OCI-LY7 (cell line): ENCODE results near the gene NEMP1. TPM values are rescaled to one million over a fixed set of nuclear protein-coding genes. Genes with fewer than 3 reads are reported as not detected.

ENCODE experiments used
- BruUV-seq: library from RNA; stranded (reverse); fragments of 400-500 nt; replicated peaks from 2 replicates; lab custom pipeline; 2021; lab: Mats Ljungman, UMichigan
- CTCF ChIA-PET: fragments of 300-600 bp; sonication (Branson Sonifier 250); formaldehyde crosslinking; loops from one replicate; lab custom pipeline; 2022; ENCODE audit warnings: antibody characterized with exemption; ENCODE audit not compliant: unreplicated experiment; lab: Charles Lee
- POLR2A ChIA-PET: fragments of 300-600 bp; sonication (Branson Sonifier 250); formaldehyde crosslinking; loops from one replicate; lab custom pipeline; 2022; ENCODE audit warnings: antibody characterized with exemption; lab: Charles Lee
- DNase-seq: peaks from one replicate; pipeline ENCODE4 v3.0.0-alpha.2; 2015; ENCODE audit warnings: low spot score
- H2AFZ ChIP-seq: fragments of 200-600 bp; sonication (generic), shearing (Covaris generic); 2 replicates; pipeline ENCODE4 v1.6.1; 2014; ENCODE audit warnings: mild to moderate bottlenecking, antibody characterized with exemption, low read length, moderate library complexity
- H3K27ac ChIP-seq: fragments of 200-600 bp; sonication (generic); 2 replicates; pipeline ENCODE4 v1.5.1; 2014; ENCODE audit warnings: mixed run types, low read depth, mild to moderate bottlenecking, moderate library complexity, low read length, inconsistent platforms; ENCODE audit not compliant: poor library complexity, severe bottlenecking
- H3K36me3 ChIP-seq: fragments of 200-600 bp; sonication (generic); 2 replicates; pipeline ENCODE4 v1.6.1; 2014; ENCODE audit warnings: mild to moderate bottlenecking, antibody characterized with exemption, low read length, moderate library complexity, mixed read lengths; ENCODE audit not compliant: insufficient read depth
- H3K4me1 ChIP-seq: fragments of 200-600 bp; sonication (generic); 2 replicates; pipeline ENCODE4 v1.5.1; 2014; ENCODE audit warnings: mild to moderate bottlenecking, low read length; ENCODE audit not compliant: insufficient read depth, poor library complexity, severe bottlenecking
- H3K4me2 ChIP-seq: fragments of 200-600 bp; sonication (generic); 2 replicates; pipeline ENCODE4 v1.6.1; 2014; ENCODE audit warnings: mild to moderate bottlenecking, low read length
- H3K4me3 ChIP-seq: fragments of 200-600 bp; sonication (generic); 2 replicates; pipeline ENCODE4 v1.5.1; 2014; ENCODE audit warnings: mild to moderate bottlenecking, low read depth, low read length; ENCODE audit not compliant: poor library complexity, severe bottlenecking
- H3K79me2 ChIP-seq: fragments of 200-600 bp; sonication (generic); 2 replicates; pipeline ENCODE4 v1.6.1; 2016; ENCODE audit warnings: low read depth, mild to moderate bottlenecking, low read length, moderate library complexity, mixed read lengths; ENCODE audit not compliant: insufficient read depth
- H3K9me2 ChIP-seq: fragments of 200-600 bp; sonication (generic); 2 replicates; pipeline ENCODE4 v1.6.1; 2016; ENCODE audit warnings: mild to moderate bottlenecking, low read length, mixed read lengths; ENCODE audit not compliant: insufficient read depth
- H3K9me3 ChIP-seq: fragments of 200-600 bp; sonication (generic); 2 replicates; pipeline ENCODE4 v1.6.1; 2014; ENCODE audit warnings: mild to moderate bottlenecking, mixed run types, low read length, mixed read lengths
- H4K20me1 ChIP-seq: fragments of 200-600 bp; sonication (generic); 2 replicates; pipeline ENCODE4 v1.6.1; 2014; ENCODE audit warnings: mild to moderate bottlenecking, antibody characterized with exemption, low read length, moderate library complexity, mixed read lengths; ENCODE audit not compliant: insufficient read depth
- EZH2phosphoT487 ChIP-seq: fragments of 200-600 bp; sonication (generic); IDR thresholded peaks from 2 replicates; pipeline ENCODE4 v1.6.1; 2018; ENCODE audit warnings: low read depth, borderline replicate concordance, mild to moderate bottlenecking, mixed run types, antibody characterized with exemption, low read length, moderate library complexity, mixed read lengths
- intact Hi-C: fragments of 100-400 bp; cut with micrococcal nuclease; formaldehyde crosslinking; loops from one replicate; pipeline ENCODE4 v1.10.0; 2022; ENCODE audit not compliant: unreplicated experiment
- total RNA-seq, 2 experiments: library from RNA; depleted of rRNA in 1 of 2; stranded (reverse); fragments of >200 nt in 1 of 2; shearing (Covaris generic) in 1 of 2; gene quantifications; 2 replicates each; pipeline ENCODE4 v1.2.3, GENCODE V29; 2014 to 2022
- TF ChIP-seq, protein P1 (sequence below): fragments of 200-600 bp; sonication (generic); conservative IDR thresholded peaks from 2 replicates; pipeline ENCODE4 v1.5.1; 2014; ENCODE audit warnings: mild to moderate bottlenecking, antibody characterized with exemption, low read length, moderate library complexity, mixed read lengths

Gene NEMP1
- total RNA-seq, 2 experiments from 2014 or later: 45.7 to 86.3 TPM

- H3K9me2 ChIP-seq: no peaks in the 10 kb centered on the region
- POLR2A ChIA-PET: interaction anchor here (0.9 to 2.3 kb wide), 4 partner anchors 8 to 23 kb away, joined by 4 to 9 read pairs (median 6); partner anchors contain the start of genes NEMP1 and STAT6
- CTCF ChIA-PET: interaction anchor here (0.6 to 1.3 kb wide), 3 partner anchors 15 to 18 kb away, joined by 3 read pairs; no protein-coding TSS in a partner anchor
- H2AFZ ChIP-seq: peak within 1 kb of the TSS; percentile 96
- intact Hi-C loops: loop anchor here (1.0 to 5.0 kb wide), 3 partner anchors 24 to 711 kb away; partner anchors contain the start of gene PTGES3
- peak; percentile 96 for DNase-seq
- H4K20me1 ChIP-seq: no peaks in the 10 kb centered on the region
- peaks cover 42% of the 10 kb centered on the region for H3K4me1 ChIP-seq
- peaks cover 15% of the 10 kb centered on the region; the same call in 1 of the 2 replicates for H3K36me3 ChIP-seq
- no peaks in the 10 kb centered on the region for H3K79me2 ChIP-seq
- H3K4me3 ChIP-seq: peak within 1 kb of the TSS; percentile 80
- H3K4me2 ChIP-seq: peak within 1 kb of the TSS; percentile 96
- no peaks in the 10 kb centered on the region for H3K9me3 ChIP-seq
- no TSS peak for BruUV-seq
- peak within 1 kb of the TSS; percentile 88 for H3K27ac ChIP-seq
- no peak for TF ChIP-seq EZH2phosphoT487
- TF ChIP-seq, protein P1, sequence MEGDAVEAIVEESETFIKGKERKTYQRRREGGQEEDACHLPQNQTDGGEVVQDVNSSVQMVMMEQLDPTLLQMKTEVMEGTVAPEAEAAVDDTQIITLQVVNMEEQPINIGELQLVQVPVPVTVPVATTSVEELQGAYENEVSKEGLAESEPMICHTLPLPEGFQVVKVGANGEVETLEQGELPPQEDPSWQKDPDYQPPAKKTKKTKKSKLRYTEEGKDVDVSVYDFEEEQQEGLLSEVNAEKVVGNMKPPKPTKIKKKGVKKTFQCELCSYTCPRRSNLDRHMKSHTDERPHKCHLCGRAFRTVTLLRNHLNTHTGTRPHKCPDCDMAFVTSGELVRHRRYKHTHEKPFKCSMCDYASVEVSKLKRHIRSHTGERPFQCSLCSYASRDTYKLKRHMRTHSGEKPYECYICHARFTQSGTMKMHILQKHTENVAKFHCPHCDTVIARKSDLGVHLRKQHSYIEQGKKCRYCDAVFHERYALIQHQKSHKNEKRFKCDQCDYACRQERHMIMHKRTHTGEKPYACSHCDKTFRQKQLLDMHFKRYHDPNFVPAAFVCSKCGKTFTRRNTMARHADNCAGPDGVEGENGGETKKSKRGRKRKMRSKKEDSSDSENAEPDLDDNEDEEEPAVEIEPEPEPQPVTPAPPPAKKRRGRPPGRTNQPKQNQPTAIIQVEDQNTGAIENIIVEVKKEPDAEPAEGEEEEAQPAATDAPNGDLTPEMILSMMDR: no peak
Measured at GRCh38 chr12:57088354-57089270, 10.0 kb upstream of the NEMP1 start, which contains the start of gene NAB2. Gene NAB2 (plus strand): TSS chr12:57089114. CDS start chr12:57089272, 158 bp downstream.

DNA sequence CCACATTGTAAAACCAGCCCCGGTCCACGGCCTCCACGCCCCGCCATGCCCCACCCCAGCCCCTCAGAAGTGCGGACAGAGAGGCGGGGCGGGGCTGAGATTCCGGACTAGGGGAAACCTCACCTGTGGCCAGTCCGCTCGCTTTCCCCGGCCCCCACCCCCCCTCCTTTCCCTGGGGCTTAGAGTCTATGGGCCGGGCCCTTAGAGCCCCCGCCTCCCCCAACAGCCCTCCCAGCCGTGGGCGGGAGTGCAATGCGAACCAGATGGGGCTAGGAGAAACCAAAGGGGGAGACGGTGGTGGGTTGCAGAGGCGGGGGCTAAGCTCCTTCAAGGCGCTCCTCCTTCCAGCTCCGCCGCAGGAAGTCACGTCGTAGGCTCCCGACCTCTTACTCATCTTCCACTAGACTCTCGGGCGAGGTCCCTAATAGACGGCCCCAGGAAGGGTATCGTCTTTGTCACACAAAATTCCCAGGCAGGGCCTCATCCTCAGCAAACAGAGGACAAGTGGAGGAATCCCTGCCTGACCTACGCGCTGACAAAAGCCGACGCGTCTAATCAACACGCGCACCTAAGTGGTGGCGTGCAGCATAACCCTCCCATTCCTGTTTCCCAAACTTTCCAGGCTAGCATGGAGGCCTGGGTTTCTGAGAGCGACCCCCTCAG, 9.2 kb upstream of the NEMP1 start:
- Histone ChIP-seq H4K20me1 (no peaks in the 10 kb centered on the region), H3K27ac (peak overlapping the region; percentile 88), H3K36me3 (peaks cover 8% of the 10 kb centered on the region; the same call in 1 of the 2 replicates), H2AFZ (peak overlapping the region; percentile 96), H3K9me2 (no peaks in the 10 kb centered on the region), H3K4me1 (peaks cover 35% of the 10 kb centered on the region), H3K4me3 (peak overlapping the region; percentile 79), H3K9me3 (no peaks in the 10 kb centered on the region), H3K4me2 (peak overlapping the region; percentile 96), H3K79me2 (no peaks in the 10 kb centered on the region)
- no TSS peak for BruUV-seq
- CTCF ChIA-PET: no interaction called here
- peak; percentile 77 for DNase-seq
- no peak for TF ChIP-seq EZH2phosphoT487
- TF ChIP-seq, protein P1: no peak
- intact Hi-C loops: loop anchor here (1.0 to 5.0 kb wide), 5 partner anchors 24 to 711 kb away; partner anchors contain the start of gene PTGES3
- POLR2A ChIA-PET: interaction anchor here (0.6 to 2.3 kb wide), 3 partner anchors 9 to 1263 kb away, joined by 3 to 9 read pairs (median 4); partner anchors contain the start of gene STAT6
